GM12875 (cell line): Measurements from ENCODE around the gene PHPT1.

Experiments
- H3K4me3 ChIP-seq: one replicate; pipeline ENCODE4 v1.5.1; 2011; ENCODE audit warnings: low read depth, low read length, control low read depth
- CTCF ChIP-seq: IDR thresholded peaks from 2 replicates; pipeline ENCODE4 v1.5.1; 2011; ENCODE audit warnings: low read depth, mild to moderate bottlenecking, control low read depth, inconsistent platforms, low read length, moderate library complexity, borderline replicate concordance; ENCODE audit not compliant: insufficient read depth

PHPT1 gene

DNA sequence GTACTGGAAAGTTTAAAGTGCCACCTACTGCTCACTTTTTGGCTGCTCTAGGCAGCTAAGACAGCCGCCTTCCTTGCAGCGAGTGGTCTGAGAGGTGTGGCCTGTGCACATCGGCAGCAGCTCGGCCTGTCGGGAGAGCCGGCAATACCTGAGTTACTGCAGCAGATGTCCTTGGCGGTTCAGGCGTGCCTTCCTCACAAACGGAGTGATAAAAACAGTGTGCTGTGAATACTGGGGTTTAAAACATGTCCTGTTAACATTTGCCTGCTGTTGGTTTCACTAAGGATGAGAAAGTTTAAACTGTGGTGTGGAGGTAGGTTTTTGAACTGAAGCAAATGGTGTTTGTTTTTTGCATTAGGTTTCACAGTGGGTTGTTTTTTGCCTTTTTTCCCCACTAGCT is 50.0 kb downstream of the PHPT1 start:
- peak; percentile 13; the same call in 1 of the 2 replicates for TF ChIP-seq CTCF
- no peak overlapping the region for H3K4me3 ChIP-seq

DNA sequence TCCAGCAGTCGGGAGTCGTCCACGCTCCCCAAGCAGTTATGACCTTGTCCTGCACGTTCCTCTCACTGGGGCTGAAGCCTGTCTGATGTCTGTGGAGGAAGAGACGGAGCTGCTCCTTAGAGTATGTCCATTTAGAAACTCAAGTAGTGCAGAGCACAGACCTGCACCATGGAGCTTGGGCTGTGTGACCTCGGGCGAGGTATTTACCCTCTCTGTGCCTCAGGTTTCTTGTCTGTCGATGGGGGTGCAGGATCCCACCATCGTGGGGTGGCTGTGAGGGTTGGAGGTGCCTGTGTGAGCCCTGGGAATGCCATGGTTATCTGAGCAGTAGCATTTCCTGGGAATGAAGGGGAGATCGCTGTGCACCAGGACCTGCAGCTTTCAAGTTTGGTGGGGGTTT is 51.3 kb downstream of the PHPT1 start:
- no peak for TF ChIP-seq CTCF
- no peak overlapping the region for H3K4me3 ChIP-seq
